A549 treated with dexamethasone at 1 μM for 4 hours (cell line): ENCODE data around the gene CES3. TPM values are rescaled to one million over a fixed set of nuclear protein-coding genes. Genes with fewer than 3 reads are reported as not detected.

Experiments
- total RNA-seq: library from RNA; stranded (reverse); fragments of 200-300 nt; extraction: Qiagen RNA extraction; gene quantifications from 5 replicates; pipeline ENCODE4 v1.2.3, GENCODE V29; 2022

CES3 gene, protein sequence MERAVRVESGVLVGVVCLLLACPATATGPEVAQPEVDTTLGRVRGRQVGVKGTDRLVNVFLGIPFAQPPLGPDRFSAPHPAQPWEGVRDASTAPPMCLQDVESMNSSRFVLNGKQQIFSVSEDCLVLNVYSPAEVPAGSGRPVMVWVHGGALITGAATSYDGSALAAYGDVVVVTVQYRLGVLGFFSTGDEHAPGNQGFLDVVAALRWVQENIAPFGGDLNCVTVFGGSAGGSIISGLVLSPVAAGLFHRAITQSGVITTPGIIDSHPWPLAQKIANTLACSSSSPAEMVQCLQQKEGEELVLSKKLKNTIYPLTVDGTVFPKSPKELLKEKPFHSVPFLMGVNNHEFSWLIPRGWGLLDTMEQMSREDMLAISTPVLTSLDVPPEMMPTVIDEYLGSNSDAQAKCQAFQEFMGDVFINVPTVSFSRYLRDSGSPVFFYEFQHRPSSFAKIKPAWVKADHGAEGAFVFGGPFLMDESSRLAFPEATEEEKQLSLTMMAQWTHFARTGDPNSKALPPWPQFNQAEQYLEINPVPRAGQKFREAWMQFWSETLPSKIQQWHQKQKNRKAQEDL
- 2.0 to 3.0 TPM (median 2.6 TPM) in 5 replicates for total RNA-seq

DNA sequence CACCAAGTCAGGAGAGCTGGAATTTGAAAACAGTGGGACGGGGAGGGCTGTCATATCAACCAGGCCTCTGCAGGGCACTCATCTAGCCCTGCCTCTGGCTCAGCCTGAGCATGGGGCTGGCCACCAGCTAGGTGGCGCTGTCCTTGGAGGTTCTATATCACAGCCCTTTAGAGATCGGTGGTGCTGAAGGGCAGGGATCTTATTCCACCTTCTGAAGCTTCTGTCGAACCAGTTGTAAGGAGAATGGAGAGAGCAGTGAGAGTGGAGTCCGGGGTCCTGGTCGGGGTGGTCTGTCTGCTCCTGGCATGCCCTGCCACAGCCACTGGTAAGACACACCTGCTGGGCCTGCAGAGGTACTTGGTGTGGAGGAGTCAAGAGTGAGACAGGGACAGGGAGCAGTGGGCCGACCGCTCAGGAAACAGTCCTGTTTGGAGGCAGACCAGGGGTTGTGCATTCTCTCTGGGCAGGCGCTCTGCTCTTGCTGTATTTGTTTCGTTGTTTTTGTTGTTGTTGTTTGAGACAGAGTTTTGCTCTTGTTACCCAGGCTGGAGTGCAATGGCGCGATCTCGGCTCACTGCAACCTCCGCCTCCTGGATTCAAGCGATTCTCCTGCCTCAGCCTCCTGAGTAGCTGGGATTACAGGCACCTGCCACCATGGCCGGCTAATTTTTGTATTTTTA lies at the start of gene CES3:
CES3 (plus strand) TSS at position 202 of the 680 bp plus-strand sequence; CDS start at position 244, 42 bp downstream.

DNA sequence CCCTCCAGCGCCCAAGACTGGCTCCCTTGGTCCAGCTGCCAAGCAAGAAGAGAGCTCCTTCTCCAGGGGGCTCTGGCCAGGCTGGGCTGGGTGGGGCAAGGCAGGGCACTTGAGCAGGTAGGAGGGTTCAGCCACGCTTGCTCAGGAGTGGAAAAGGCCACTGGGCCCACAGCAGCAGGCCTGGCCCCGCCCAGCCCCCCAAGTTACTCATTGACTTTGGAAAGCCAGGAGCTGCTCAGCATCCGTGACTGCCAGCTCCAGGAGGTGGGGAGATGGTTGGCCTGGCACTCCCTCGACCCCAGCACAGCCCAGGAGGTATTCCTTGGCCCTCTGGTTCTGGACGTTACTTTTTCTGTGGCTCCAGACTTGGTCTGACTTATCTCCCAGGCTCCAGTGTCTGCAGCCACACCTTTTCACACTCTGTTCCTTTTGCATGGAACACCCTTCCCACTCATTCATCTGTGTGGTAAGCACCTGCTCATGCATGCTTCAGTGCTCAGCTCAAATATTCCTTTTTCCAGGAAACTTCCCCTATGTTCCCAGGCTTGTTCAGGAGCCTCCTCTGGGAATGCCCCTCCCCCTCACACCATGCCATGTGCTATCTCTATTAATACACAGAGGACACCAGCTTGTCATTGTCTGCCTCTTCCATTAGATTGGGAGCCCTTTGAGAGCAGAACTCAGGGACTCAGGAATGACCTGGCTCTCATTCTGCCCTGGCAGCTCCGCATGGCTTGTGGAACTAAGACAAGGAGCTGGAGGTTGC lies 42.1 kb upstream of the CES3 start, which contains the start of gene CDH16:
CDH16 (minus strand) TSS at position 83 of the 766 bp plus-strand sequence. CDS start 820 bp downstream, outside the sequence.

DNA sequence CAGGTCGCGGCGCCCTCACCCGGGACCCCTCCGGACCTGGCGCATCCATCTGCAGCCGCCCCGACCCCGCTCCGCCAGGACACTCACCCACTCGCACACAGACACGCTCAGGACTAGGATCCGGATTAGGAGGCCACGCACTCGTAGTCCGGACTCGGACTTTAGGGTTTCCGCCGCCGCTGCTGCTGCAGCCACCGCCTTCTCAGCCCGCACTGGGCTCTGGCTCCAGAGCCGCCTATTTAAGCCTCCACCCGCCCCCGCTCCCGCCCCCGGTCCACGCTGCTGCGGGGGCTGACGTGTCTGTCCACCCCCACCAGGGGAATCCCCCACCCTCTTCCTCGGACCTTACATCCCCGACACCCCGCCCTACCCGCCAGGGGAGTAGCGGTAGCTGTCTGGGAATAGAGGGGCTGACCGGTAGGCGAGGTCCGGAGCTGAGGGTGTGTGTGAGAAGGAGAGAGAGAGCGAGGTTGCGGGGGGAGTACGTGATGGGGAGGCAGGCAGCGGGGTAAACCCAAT lies 35.7 kb upstream of the CES3 start, which contains the start of gene RRAD:
RRAD (minus strand) TSS at position 214 of the 519 bp plus-strand sequence. CDS start 356 bp downstream, outside the sequence.

GRCh38 chr16:66934138-66934838 lies 26.8 kb upstream of the CES3 start, which contains the start of gene CIAO2B:
TSS of gene CIAO2B (minus strand) at chr16:66934402. CDS start at chr16:66934364, 38 bp downstream.

GRCh38 chr16:66935314-66936011 lies 25.6 kb upstream of the CES3 start, which contains the start of gene CES2:
TSS of gene CES2 (plus strand) at chr16:66935516. CDS start at chr16:66935636, 120 bp downstream.

GRCh38 chr16:66988197-66988788 lies 27.2 kb downstream of the CES3 start, which contains the start of gene CES4A:
TSS of gene CES4A (plus strand) at chr16:66988589. CDS start at chr16:66988773, 184 bp downstream.

Other genes with a start within 250 kb of the CES3 start
- 41.5 to 57.9 TPM (median 49.8 TPM) in 5 replicates for gene DYNC1LI2, start 209.7 kb upstream of the CES3 start, total RNA-seq
- gene TERB1, start 159.7 kb upstream of the CES3 start, total RNA-seq, result 0.05 to 0.08 TPM (median 0.07 TPM) in 3 of 5 replicates, not detected in the others
- gene NAE1, start 130.3 kb upstream of the CES3 start, total RNA-seq, result 62.4 to 66.4 TPM (median 65.8 TPM) in 5 replicates
- gene CA7, start 116.9 kb upstream of the CES3 start, total RNA-seq, result 0.08 TPM in 1 of 5 replicates, not detected in the others
- 5.2 to 9.7 TPM (median 7.0 TPM) in 5 replicates for gene PDP2, start 80.8 kb upstream of the CES3 start, total RNA-seq
- gene CDH16, start 42.4 kb upstream of the CES3 start, total RNA-seq, result 7.7 to 11.6 TPM (median 9.9 TPM) in 5 replicates
- gene RRAD, start 35.7 kb upstream of the CES3 start, total RNA-seq, result 64.4 to 86.4 TPM (median 77.1 TPM) in 5 replicates
- 146 to 179 TPM (median 172 TPM) in 5 replicates for gene CIAO2B, start 26.9 kb upstream of the CES3 start, total RNA-seq
- gene CES2, start 25.8 kb upstream of the CES3 start, total RNA-seq, result 31.4 to 42.9 TPM (median 38.4 TPM) in 5 replicates
- gene CES4A, start 27.3 kb downstream of the CES3 start, total RNA-seq, result 3.1 to 6.7 TPM (median 4.7 TPM) in 5 replicates
- gene CBFB, start 67.9 kb downstream of the CES3 start, total RNA-seq, result 54.0 to 76.9 TPM (median 70.6 TPM) in 5 replicates
- gene PHAF1, start 148.7 kb downstream of the CES3 start, total RNA-seq, result 24.4 to 28.0 TPM (median 26.4 TPM) in 5 replicates
- 7.6 to 11.4 TPM (median 9.6 TPM) in 5 replicates for gene B3GNT9, start 189.7 kb downstream of the CES3 start, total RNA-seq
- gene TRADD, start 198.6 kb downstream of the CES3 start, total RNA-seq, result 16.3 to 19.9 TPM (median 17.7 TPM) in 5 replicates
- gene FBXL8, start 198.7 kb downstream of the CES3 start, total RNA-seq, result 4.8 to 9.2 TPM (median 6.8 TPM) in 5 replicates
- gene HSF4, start 203.5 kb downstream of the CES3 start, total RNA-seq, result 9.6 to 17.0 TPM (median 14.8 TPM) in 5 replicates
- 95.9 to 112 TPM (median 105 TPM) in 5 replicates for gene NOL3, start 209.3 kb downstream of the CES3 start, total RNA-seq
- 4.4 to 8.0 TPM (median 6.2 TPM) in 5 replicates for gene MATCAP1, start 222.7 kb downstream of the CES3 start, total RNA-seq
- gene EXOC3L1, start 228.9 kb downstream of the CES3 start, total RNA-seq, result 0.05 to 0.21 TPM (median 0.06 TPM) in 5 replicates
- 77.3 to 103 TPM (median 101 TPM) in 5 replicates for gene E2F4, start 230.9 kb downstream of the CES3 start, total RNA-seq
- 0.59 to 1.7 TPM (median 0.98 TPM) in 5 replicates for gene ELMO3, start 237.9 kb downstream of the CES3 start, total RNA-seq